Hematopoietic multipotent progenitor cell (in vitro differentiated cells): ENCODE data around the gene C15orf61. TPM values are rescaled to one million over a fixed set of nuclear protein-coding genes. Genes with fewer than 3 reads are reported as not detected.

ENCODE experiments used
- DNase-seq, 3 donors: peaks; one replicate each; pipeline ENCODE4 v3.0.0-alpha.2; 2011 to 2015; ENCODE audit warnings: low read depth in 2 of 3, low spot score in 2 of 3
- total RNA-seq: library from RNA; depleted of rRNA; stranded (reverse); fragments of >200 nt; gene quantifications from one replicate; pipeline ENCODE4 v1.2.3, GENCODE V29; 2012

The C15orf61 gene
- total RNA-seq, 1 donor: 11.3 TPM

GRCh38 chr15:67579164-67579563 lies 58.2 kb downstream of the C15orf61 start:
- no peak for DNase-seq

Other genes starting within 250 kb of the C15orf61 start
- 8.6 TPM for gene MAP2K5, start 21.6 kb downstream of the C15orf61 start, total RNA-seq